Mesenchymal stem cell (in vitro differentiated cells and primary cell): Measurements from ENCODE around the gene ME1.

ENCODE experiments used
- DNase-seq: peaks from one replicate; pipeline ENCODE4 v3.0.0-alpha.2; 2013
- H2AFZ ChIP-seq: one replicate; pipeline ENCODE4 v1.6.1; 2013; ENCODE audit warnings: low read depth, mild to moderate bottlenecking, control low read depth, inconsistent platforms, low read length, moderate library complexity
- H2AK5ac ChIP-seq: 2 replicates; pipeline ENCODE4 v1.6.1; 2013; ENCODE audit warnings: low read length, moderate library complexity, mild to moderate bottlenecking, inconsistent platforms; ENCODE audit not compliant: severe bottlenecking
- H2BK120ac ChIP-seq: one replicate; pipeline ENCODE4 v1.6.1; 2013; ENCODE audit warnings: low read depth, mild to moderate bottlenecking, inconsistent platforms, low read length, moderate library complexity
- H2BK12ac ChIP-seq, 2 experiments: one replicate each; pipeline ENCODE4 v1.6.1; 2013; ENCODE audit warnings: inconsistent platforms in 2 of 2, low read length in 2 of 2, mild to moderate bottlenecking in 2 of 2, moderate library complexity in 2 of 2, control low read depth in 1 of 2
- H2BK15ac ChIP-seq: one replicate; pipeline ENCODE4 v1.6.1; 2013; ENCODE audit warnings: mild to moderate bottlenecking, low read depth, inconsistent platforms; ENCODE audit not compliant: poor library complexity, severe bottlenecking
- H2BK5ac ChIP-seq: 2 replicates; pipeline ENCODE4 v1.6.1; 2013; ENCODE audit warnings: low read depth, mild to moderate bottlenecking, low read length, control low read depth, inconsistent platforms; ENCODE audit not compliant: poor library complexity, severe bottlenecking
- H3K14ac ChIP-seq, 2 experiments: one replicate each; pipeline ENCODE4 v1.6.1; 2013; ENCODE audit warnings: inconsistent platforms in 2 of 2, low read length in 2 of 2, control low read depth in 1 of 2, mild to moderate bottlenecking in 1 of 2, moderate library complexity in 1 of 2
- H3K18ac ChIP-seq, 2 experiments: one replicate each; pipeline ENCODE4 v1.6.1; 2013; ENCODE audit warnings: inconsistent platforms in 2 of 2, low read length in 2 of 2, control low read depth in 1 of 2, low read depth in 1 of 2, mild to moderate bottlenecking in 1 of 2
- H3K23ac ChIP-seq, 2 experiments: one replicate each; pipeline ENCODE4 v1.6.1; 2013; ENCODE audit warnings: inconsistent platforms in 2 of 2, low read length in 2 of 2, mild to moderate bottlenecking in 2 of 2, moderate library complexity in 2 of 2, control low read depth in 1 of 2
- H3K27ac ChIP-seq: 2 replicates; pipeline ENCODE4 v1.5.1; 2013; ENCODE audit warnings: mild to moderate bottlenecking, moderate library complexity, low read length, control low read depth, inconsistent platforms; ENCODE audit not compliant: poor library complexity, severe bottlenecking
- H3K27me3 ChIP-seq, 2 experiments: 2 replicates each; pipeline versions ENCODE4 v1.6.1 to v1.7.0; 2013; ENCODE audit warnings: low read length in 2 of 2, mild to moderate bottlenecking in 2 of 2, moderate library complexity in 2 of 2, control low read depth in 1 of 2, inconsistent platforms in 1 of 2; ENCODE audit not compliant: control insufficient read depth in 1 of 2, insufficient read depth in 1 of 2
- H3K36me3 ChIP-seq, 2 experiments: 2 replicates each; pipeline versions ENCODE4 v1.6.1 to v1.7.0; 2013; ENCODE audit warnings: low read length in 2 of 2, control low read depth in 1 of 2, inconsistent platforms in 1 of 2, low read depth in 1 of 2, mild to moderate bottlenecking in 1 of 2; ENCODE audit not compliant: insufficient read depth in 2 of 2, control insufficient read depth in 1 of 2
- H3K4ac ChIP-seq, 2 experiments: one replicate each; pipeline ENCODE4 v1.6.1; 2013; ENCODE audit warnings: inconsistent platforms in 2 of 2, low read length in 2 of 2, mild to moderate bottlenecking in 2 of 2, moderate library complexity in 2 of 2, control low read depth in 1 of 2, low read depth in 1 of 2
- H3K4me1 ChIP-seq: 2 replicates; pipeline ENCODE4 v1.6.1; 2013; ENCODE audit warnings: low read depth, low read length, control low read depth; ENCODE audit not compliant: control insufficient read depth, insufficient read depth
- H3K4me2 ChIP-seq: 2 replicates; pipeline ENCODE4 v1.6.1; 2013; ENCODE audit warnings: low read length, mild to moderate bottlenecking, inconsistent platforms; ENCODE audit not compliant: poor library complexity, severe bottlenecking
- H3K4me3 ChIP-seq, 2 experiments: 2 replicates each; pipeline versions ENCODE4 v1.5.1 to v1.7.0; 2013; ENCODE audit warnings: low read length in 2 of 2, mild to moderate bottlenecking in 2 of 2, control low read depth in 1 of 2, low read depth in 1 of 2; ENCODE audit not compliant: insufficient read depth in 1 of 2
- H3K79me1 ChIP-seq: replicated peaks from 2 replicates; pipeline ENCODE4 v1.6.1; 2013; ENCODE audit warnings: mild to moderate bottlenecking, control low read depth, low read length, inconsistent platforms; ENCODE audit not compliant: poor library complexity, severe bottlenecking
- H3K9ac ChIP-seq: 2 replicates; pipeline ENCODE4 v1.7.0; 2013; ENCODE audit warnings: mild to moderate bottlenecking, low read length, moderate library complexity
- H3K9me3 ChIP-seq: 2 replicates; pipeline ENCODE4 v1.7.0; 2013; ENCODE audit warnings: mild to moderate bottlenecking, low read length; ENCODE audit not compliant: control insufficient read depth
- H4K8ac ChIP-seq: one replicate; pipeline ENCODE4 v1.6.1; 2013; ENCODE audit warnings: inconsistent platforms, mild to moderate bottlenecking, low read length, moderate library complexity
- H4K91ac ChIP-seq: one replicate; pipeline ENCODE4 v1.6.1; 2013; ENCODE audit warnings: mild to moderate bottlenecking, low read length, inconsistent platforms
- WGBS: methylation state at CpG from one replicate; pipeline ENCODE4 v1.1.7; 2013; ENCODE audit warnings: mixed read lengths; 5-methylcytosine and 5-hydroxymethylcytosine counted together

Gene ME1

DNA sequence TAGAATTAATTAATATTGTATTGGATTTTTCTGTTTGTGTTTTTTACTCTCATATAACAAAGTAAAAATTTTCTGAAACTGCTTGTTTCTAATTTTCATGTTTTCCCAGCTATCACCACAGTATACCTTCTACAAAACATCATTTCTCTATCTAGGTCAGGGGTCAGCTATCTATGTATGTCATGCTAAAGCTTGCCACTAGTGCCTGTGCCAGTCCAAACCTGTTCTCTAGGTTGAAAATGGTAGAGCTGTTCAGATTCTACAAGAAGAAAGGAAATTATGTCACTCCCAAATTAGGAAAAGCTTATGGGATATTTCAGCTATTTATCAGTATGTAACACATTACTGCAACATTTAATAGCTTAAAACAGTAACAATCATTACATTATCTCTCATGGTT is 5.8 kb upstream of the ME1 start:
- no peak overlapping the region for H3K14ac ChIP-seq
- no peak overlapping the region for H3K9ac ChIP-seq
- H2AFZ ChIP-seq: no peak overlapping the region
- no peak overlapping the region for H3K4me3 ChIP-seq
- no peak overlapping the region for H2BK5ac ChIP-seq
- no peak overlapping the region for H2BK12ac ChIP-seq
- H3K23ac ChIP-seq: no peak overlapping the region
- no peak overlapping the region for H2BK120ac ChIP-seq
- H4K8ac ChIP-seq: no peak overlapping the region
- H3K4ac ChIP-seq: no peak overlapping the region
- no peaks in the 10 kb centered on the region for H3K79me1 ChIP-seq
- DNase-seq: no peak
- H3K36me3 ChIP-seq: no peaks in the 10 kb centered on the region
- H3K4me2 ChIP-seq: no peak overlapping the region
- H3K9me3 ChIP-seq: no peaks in the 10 kb centered on the region
- H2AK5ac ChIP-seq: no peak overlapping the region
- no peak overlapping the region for H4K91ac ChIP-seq
- H2BK15ac ChIP-seq: no peak overlapping the region
- H3K27me3 ChIP-seq: no peaks in the 10 kb centered on the region
- H3K27ac ChIP-seq: no peak overlapping the region
- no peak overlapping the region for H3K18ac ChIP-seq
- no peaks in the 10 kb centered on the region for H3K4me1 ChIP-seq

- Histone ChIP-seq H4K8ac (no peak overlapping the region), H2BK12ac (no peak overlapping the region)
Observed at GRCh38 chr6:83433177-83433576, 2.3 kb upstream of the ME1 start.

GRCh38 chr6:83432636-83433035 is 1.8 kb upstream of the ME1 start:
- Histone ChIP-seq H3K4ac (no peak overlapping the region), H3K14ac (no peak overlapping the region), H2BK12ac (no peak overlapping the region), H3K9ac (no peak overlapping the region), H3K4me3 (no peak overlapping the region), H4K91ac (no peak overlapping the region), H3K4me1 (peaks cover 8% of the 10 kb centered on the region), H3K27ac (no peak overlapping the region), H3K36me3 (no peaks in the 10 kb centered on the region), H2BK5ac (no peak overlapping the region), H3K27me3 (no peaks in the 10 kb centered on the region), H2BK120ac (no peak overlapping the region), H2AFZ (no peak overlapping the region), H3K23ac (no peak overlapping the region), H3K79me1 (peaks cover 4% of the 10 kb centered on the region), H4K8ac (no peak overlapping the region), H3K4me2 (no peak overlapping the region), H2BK15ac (no peak overlapping the region), H3K9me3 (no peaks in the 10 kb centered on the region), H3K18ac (no peak overlapping the region), H2AK5ac (no peak overlapping the region)
- no peak for DNase-seq
- no CpG with 5 or more reads among the region's 2 CpGs for WGBS

More at GRCh38 chr6:83433177-83433576, 2.3 kb upstream of the ME1 start:
- Histone ChIP-seq H3K4me2 (no peak overlapping the region), H2BK120ac (no peak overlapping the region), H3K9me3 (no peaks in the 10 kb centered on the region), H2AK5ac (no peak overlapping the region), H3K4ac (no peak overlapping the region), H3K14ac (no peak overlapping the region), H3K27ac (no peak overlapping the region), H2BK5ac (no peak overlapping the region), H3K18ac (no peak overlapping the region), H3K27me3 (no peaks in the 10 kb centered on the region), H3K79me1 (peaks cover 4% of the 10 kb centered on the region), H4K91ac (no peak overlapping the region), H3K4me1 (peaks cover 8% of the 10 kb centered on the region), H3K23ac (no peak overlapping the region), H3K36me3 (no peaks in the 10 kb centered on the region), H3K4me3 (no peak overlapping the region), H2BK15ac (no peak overlapping the region), H3K9ac (no peak overlapping the region), H2AFZ (no peak overlapping the region)
- no peak for DNase-seq

DNA sequence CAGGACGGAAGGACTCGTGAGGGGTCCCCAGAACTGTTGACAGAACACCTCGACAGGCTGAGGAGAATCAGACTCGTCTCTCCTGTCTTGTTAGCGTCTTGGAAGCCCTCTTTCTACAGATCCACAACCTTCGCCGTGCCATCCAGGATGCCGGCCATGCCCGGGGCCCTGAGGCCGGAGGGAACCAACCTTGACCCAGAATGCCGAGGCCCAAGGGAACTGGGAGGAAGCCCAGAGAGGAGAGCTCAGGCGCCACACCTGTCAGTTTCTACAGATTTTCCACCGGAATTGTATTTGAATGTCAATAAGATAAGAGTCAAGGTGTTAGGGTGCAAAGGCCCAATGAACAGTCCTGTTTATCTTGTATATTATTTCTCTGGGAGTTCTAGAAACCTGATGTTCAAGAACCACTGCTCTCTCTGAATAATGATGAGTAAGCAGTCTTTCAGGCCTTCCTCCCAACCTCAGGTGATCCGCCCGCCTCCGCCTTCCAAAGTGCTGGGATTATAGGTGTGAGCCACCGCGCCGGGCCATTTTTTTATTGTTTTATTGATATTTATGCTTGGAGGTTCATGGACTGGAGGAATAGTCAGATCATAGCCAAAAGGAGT is 799 bp upstream of the ME1 start:
- peak overlapping the region; percentile 91 for H2BK120ac ChIP-seq
- H3K23ac ChIP-seq: no peak overlapping the region
- H3K18ac ChIP-seq: peak overlapping the region; percentile 95 to 99
- H3K27ac ChIP-seq: no peak overlapping the region
- peak overlapping the region; percentile 97 for H4K91ac ChIP-seq
- H3K36me3 ChIP-seq: no peaks in the 10 kb centered on the region
- peak overlapping the region; percentile 29 to 61 for H2BK12ac ChIP-seq
- no peak for DNase-seq
- H3K27me3 ChIP-seq: no peaks in the 10 kb centered on the region
- H3K79me1 ChIP-seq: peaks cover 4% of the 10 kb centered on the region
- peak overlapping the region; percentile 98 for H4K8ac ChIP-seq
- H3K14ac ChIP-seq: peak overlapping the region in 1 of 2 experiments; percentile 57
- peak overlapping the region; percentile 72 to 94 for H3K4ac ChIP-seq
- peak overlapping the region; percentile 87 to 89 for H3K4me3 ChIP-seq
- H2BK15ac ChIP-seq: peak overlapping the region; percentile 97
- peak overlapping the region; percentile 80 for H2AFZ ChIP-seq
- peaks cover 8% of the 10 kb centered on the region for H3K4me1 ChIP-seq
- H3K4me2 ChIP-seq: peak overlapping the region; percentile 59
- no peaks in the 10 kb centered on the region for H3K9me3 ChIP-seq
- no peak overlapping the region for H2BK5ac ChIP-seq
- WGBS: 72% methylated on average over 16 of the region's 19 CpGs
- peak overlapping the region; percentile 86 for H3K9ac ChIP-seq
- no peak overlapping the region for H2AK5ac ChIP-seq
